Measurements from ENCODE around the gene BTF3.
"Not testable (repeated sequence)": the region's sequence is repeated elsewhere in the genome, so short reads cannot be mapped to it uniquely, and the experiment has no call there.

Gene BTF3

GRCh38 chr5:73482383-73483136 lies 15.7 kb upstream of the BTF3 start:
- DNase-seq, result no peak
- Histone ChIP-seq H3K9me3 (no peaks in the 10 kb centered on the region), H3K4me3 (no peak overlapping the region), H3K27ac (no peak overlapping the region), H3K36me3 (no peaks in the 10 kb centered on the region), H3K27me3 (peaks cover 0 to 4% of the 10 kb centered on the region in 2 donors), H3K4me1 (no peaks in the 10 kb centered on the region)
- TF ChIP-seq, protein P1, sequence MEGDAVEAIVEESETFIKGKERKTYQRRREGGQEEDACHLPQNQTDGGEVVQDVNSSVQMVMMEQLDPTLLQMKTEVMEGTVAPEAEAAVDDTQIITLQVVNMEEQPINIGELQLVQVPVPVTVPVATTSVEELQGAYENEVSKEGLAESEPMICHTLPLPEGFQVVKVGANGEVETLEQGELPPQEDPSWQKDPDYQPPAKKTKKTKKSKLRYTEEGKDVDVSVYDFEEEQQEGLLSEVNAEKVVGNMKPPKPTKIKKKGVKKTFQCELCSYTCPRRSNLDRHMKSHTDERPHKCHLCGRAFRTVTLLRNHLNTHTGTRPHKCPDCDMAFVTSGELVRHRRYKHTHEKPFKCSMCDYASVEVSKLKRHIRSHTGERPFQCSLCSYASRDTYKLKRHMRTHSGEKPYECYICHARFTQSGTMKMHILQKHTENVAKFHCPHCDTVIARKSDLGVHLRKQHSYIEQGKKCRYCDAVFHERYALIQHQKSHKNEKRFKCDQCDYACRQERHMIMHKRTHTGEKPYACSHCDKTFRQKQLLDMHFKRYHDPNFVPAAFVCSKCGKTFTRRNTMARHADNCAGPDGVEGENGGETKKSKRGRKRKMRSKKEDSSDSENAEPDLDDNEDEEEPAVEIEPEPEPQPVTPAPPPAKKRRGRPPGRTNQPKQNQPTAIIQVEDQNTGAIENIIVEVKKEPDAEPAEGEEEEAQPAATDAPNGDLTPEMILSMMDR (IDR thresholded peaks at IDR 0.05), result no peak
- intact Hi-C loops (cut with DNase I; ENCODE audit: low total_unique reads), result no loop called here

DNA sequence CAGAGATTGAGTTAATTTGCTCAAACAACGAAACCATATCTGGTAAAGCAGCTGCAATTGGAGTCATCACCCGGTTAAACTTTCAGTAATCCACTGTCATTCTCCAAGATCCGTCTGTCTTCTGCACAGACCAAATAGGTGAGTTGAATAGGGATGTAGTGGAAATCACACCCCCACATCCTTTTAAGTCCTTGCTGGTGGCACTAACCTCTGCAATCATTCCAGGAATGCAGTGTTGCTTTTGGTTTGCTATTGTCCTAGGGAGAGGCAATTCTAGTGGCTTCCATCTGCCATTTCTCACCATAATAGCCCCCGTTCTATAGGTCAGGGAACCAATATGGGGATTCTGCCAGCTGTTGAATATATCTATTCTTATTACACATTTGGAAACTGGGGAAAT lies 14.6 kb upstream of the BTF3 start:
- intact Hi-C loops (cut with DNase I; ENCODE audit: low total_unique reads), result no loop called here

DNA sequence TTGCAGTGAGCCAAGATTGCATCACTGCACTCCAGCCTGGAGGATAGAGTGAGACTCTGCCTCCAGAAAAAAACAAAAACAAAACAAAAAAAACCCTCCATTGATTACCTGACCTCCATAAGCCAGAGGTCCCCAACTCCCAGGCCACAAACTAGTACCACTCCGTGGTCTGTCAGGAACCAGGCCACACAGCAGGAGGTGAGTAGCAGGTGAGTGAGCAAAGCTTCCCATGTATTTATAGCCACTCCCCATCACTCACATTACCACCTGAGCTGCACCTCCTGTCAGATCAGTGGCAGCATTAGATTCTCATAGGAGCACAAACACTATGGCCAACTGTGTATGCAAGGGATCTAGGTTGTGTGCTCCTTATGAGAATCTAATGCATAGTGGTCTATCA lies 13.7 kb upstream of the BTF3 start:
- Histone ChIP-seq H3K36me3 (no peaks in the 10 kb centered on the region), H3K27ac (no peak overlapping the region), H3K27me3 (peaks cover 0 to 4% of the 10 kb centered on the region in 2 donors), H3K9me3 (no peaks in the 10 kb centered on the region), H3K4me3 (no peak overlapping the region), H3K4me1 (no peaks in the 10 kb centered on the region)
- intact Hi-C loops (cut with DNase I; ENCODE audit: low total_unique reads), result no loop called here
- no peak for DNase-seq
- TF ChIP-seq, protein P1 (IDR thresholded peaks at IDR 0.05), result no peak

More for the DNA sequence above, 14.6 kb upstream of the BTF3 start:
- peaks cover 0 to 4% of the 10 kb centered on the region in 2 donors for H3K27me3 ChIP-seq
- H3K9me3 ChIP-seq, result no peaks in the 10 kb centered on the region
- no peak overlapping the region for H3K27ac ChIP-seq
- H3K36me3 ChIP-seq, result no peaks in the 10 kb centered on the region
- no peaks in the 10 kb centered on the region for H3K4me1 ChIP-seq
- TF ChIP-seq, protein P1 (IDR thresholded peaks at IDR 0.05), result no peak
- H3K4me3 ChIP-seq, result no peak overlapping the region
- DNase-seq, result no peak

DNA sequence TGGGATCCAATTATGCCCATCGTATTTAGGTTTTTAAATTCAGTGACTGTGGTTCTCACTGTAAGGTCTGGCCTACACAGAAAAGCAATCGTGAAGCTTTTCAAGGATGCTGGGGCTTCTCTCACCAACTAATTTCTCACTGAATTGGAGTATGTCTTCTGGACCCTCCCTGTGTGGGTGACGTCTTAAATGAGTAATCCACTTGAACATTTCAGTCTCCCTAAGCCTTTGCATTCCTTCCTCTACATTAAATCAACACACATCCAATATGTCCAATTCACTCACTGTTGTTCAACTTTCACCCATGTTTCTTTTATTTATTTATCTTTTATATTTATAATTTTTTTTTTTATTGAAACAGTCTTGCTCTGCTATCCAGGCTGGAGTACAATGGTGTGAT lies 12.5 kb upstream of the BTF3 start:
- TF ChIP-seq, protein P1 (IDR thresholded peaks at IDR 0.05), result no peak
- H3K27me3 ChIP-seq, result peaks cover 0 to 4% of the 10 kb centered on the region in 2 donors

DNA sequence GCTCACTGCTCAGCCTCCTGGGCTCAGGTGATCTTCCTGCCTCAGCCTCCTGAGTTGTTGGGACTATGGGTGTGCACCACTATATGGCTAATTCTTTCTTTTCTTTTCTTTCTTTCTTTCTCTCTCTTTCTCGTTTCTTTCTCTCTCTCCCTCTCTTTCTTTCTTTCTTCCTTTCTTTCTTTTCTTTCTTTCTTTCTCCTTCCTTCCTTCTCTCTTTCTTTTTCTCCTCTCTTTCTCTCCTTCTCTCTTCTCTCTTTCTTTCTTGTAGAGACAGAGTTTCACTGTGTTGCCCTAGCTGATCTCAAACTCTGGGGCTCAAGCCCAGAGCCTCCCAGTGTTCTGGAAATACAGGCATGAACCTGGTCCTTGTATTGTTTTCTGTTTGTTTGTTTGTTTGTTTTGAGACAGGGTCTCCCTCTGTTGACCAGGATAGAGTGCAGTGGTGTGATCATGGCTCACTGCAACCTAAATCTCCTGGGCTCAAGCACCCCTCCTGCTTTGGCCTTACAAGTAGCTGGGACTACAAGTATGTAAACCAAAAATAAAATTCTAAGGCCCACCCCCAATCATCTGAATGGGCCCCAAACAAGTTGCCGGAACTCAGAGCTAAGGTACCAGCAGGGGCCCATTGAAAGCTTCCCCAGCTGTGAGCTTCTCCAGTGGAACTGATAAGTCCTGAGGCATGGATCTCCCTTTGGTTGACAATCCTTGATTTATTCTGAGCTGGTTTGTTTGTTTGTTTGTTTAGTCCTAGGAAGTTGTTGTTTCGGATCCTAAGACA lies 11.9 kb upstream of the BTF3 start:
- no peak for DNase-seq
- TF ChIP-seq, protein P1 (IDR thresholded peaks at IDR 0.05), result no peak

More for the DNA sequence above, 12.5 kb upstream of the BTF3 start:
- intact Hi-C loops (cut with DNase I; ENCODE audit: low total_unique reads), result no loop called here
- Histone ChIP-seq H3K4me1 (no peaks in the 10 kb centered on the region), H3K36me3 (no peaks in the 10 kb centered on the region), H3K9me3 (no peaks in the 10 kb centered on the region), H3K4me3 (no peak overlapping the region), H3K27ac (no peak overlapping the region)
- DNase-seq, result no peak

DNA sequence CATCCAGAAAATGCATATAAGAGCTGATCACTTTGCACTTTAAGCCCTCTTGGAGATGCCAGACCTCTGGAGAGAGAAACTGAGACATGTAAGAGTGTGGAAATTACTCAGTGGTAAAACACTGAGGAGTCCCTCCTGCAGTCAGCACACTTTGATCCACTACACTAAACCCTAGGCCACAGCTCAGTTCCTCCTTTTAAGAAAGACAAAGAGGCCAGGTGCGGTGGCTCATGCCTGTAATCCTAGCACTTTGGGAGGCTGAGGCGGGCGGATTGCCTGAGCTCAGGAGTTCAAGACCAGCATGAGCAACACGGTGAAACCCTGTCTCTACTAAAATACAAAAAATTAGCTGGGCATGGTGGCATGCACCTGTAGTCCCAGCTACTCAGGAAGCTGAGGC lies 11.0 kb upstream of the BTF3 start:
- H3K36me3 ChIP-seq; H3K4me1 ChIP-seq; H3K4me3 ChIP-seq; DNase-seq; H3K9me3 ChIP-seq; H3K27me3 ChIP-seq; H3K27ac ChIP-seq; intact Hi-C loops (cut with DNase I; ENCODE audit: low total_unique reads): not testable (repeated sequence)

More for the DNA sequence above, 11.9 kb upstream of the BTF3 start:
- no peaks in the 10 kb centered on the region for H3K4me1 ChIP-seq
- intact Hi-C loops (cut with DNase I; ENCODE audit: low total_unique reads), result no loop called here
- no peak overlapping the region for H3K4me3 ChIP-seq
- peaks cover 0 to 4% of the 10 kb centered on the region in 2 donors for H3K27me3 ChIP-seq
- H3K9me3 ChIP-seq, result no peaks in the 10 kb centered on the region
- H3K36me3 ChIP-seq, result no peaks in the 10 kb centered on the region
- H3K27ac ChIP-seq, result no peak overlapping the region
